ENCODE measurements around the gene MAP2K3.

MAP2K3 gene

DNA sequence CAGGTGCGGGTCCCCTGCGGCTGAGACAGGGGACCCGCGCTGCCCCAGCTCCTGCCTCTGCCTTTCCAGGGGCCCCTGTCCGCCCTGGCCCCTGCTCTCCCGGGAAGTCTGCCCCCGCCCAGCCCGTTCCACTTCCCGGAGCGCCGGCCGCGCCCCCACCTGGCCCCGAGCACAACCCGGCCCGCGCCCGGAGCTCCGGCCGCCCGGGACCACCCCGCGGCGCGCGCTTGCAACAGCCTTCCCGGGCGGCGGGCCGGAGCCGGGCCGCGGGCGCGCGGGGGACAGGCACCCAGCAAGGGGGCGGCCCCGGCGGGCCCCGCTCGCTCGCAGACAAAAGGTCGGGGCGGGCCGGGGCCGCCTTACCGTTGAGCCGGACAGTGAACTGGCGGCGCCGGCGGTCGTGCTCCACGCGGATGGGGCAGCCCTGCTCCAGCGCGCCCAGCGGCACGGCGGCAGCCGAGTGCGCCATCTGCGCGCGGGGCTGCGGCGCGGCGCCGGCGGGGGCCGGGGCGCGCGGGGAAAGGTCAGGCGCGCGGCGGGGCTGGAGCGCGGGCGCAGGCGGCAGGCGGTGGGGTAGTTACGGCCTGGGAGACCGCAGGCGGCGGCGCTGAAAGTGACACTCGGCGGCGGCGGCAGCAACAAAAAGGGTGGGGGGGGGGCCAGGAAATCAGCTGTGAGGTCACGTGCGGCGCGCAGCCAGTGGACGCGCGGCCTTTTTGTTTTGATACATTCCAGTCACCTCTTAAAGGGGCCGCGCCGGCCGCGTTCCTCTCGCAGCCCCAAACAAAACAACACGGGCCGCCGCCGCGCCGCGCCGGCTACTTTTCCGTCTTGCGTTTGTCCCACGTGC, 31.5 kb upstream of the MAP2K3 start, which contains the start of gene NATD1:
Gene NATD1 (minus strand): TSS at position 615 of the 850 bp plus-strand sequence. CDS start 146 bp downstream, at position 469.
- DNase-seq (ENCODE audit: low read depth in 2 of 2), result peak; percentile 36 to 39

DNA sequence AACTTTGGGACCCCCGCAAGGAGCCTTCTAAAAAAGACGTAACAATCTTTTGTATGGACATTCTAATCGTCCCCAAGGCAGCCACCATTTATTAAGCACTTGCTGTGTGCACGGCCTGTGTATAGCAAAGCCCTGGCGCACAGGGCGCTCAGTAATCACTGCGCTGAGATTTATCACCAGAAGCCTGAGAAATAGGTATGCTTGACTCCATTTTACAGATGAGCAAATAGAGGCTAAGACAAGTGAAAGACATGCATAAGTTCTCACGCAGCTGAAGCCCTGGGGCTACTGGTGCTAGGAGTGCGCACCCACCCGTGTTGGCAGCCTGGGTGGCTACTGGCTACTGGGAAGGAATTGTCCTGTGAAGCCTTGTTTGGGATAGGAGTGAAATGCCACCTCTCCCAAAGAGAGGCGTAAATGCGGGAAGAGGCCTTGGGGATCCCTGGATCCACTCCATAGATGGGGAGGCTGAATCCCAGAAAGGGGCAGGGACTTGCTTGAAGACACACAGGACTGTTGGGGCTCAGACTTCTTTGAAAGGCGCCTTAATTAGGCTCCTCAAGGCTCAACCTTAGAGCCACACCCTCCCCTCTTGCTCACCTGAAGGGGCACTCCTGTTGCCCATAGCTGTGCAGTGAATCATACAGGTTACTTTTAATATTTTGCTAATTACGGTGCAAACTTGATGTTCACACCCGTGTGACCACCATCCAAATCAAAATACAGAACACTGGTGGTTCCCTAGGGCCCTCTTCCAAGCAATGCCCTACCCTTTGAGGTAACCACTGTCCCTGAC, 30.7 kb upstream of the MAP2K3 start:
- DNase-seq (ENCODE audit: low read depth in 2 of 2), result no peak

DNA sequence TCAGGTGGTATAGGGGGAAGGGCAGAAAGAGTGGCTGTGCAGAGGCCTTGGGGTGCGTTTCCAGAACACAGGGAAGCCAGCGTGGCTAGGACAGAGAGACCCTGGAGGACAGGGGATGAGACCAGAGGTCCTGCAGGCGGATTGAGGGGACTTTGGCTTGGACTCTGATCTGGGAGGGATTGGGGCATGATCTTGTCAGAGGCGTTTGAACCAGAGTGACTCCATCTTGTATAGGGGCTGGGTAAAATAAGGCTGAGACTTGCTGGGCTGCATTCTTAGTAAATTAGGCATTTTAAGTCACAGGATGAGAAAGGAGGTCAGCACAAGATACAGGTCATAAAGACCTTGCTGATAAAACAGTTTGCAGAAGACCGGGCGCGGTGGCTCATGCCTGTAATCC, 25.9 kb upstream of the MAP2K3 start:
- DNase-seq (ENCODE audit: low read depth in 2 of 2), result no peak

DNA sequence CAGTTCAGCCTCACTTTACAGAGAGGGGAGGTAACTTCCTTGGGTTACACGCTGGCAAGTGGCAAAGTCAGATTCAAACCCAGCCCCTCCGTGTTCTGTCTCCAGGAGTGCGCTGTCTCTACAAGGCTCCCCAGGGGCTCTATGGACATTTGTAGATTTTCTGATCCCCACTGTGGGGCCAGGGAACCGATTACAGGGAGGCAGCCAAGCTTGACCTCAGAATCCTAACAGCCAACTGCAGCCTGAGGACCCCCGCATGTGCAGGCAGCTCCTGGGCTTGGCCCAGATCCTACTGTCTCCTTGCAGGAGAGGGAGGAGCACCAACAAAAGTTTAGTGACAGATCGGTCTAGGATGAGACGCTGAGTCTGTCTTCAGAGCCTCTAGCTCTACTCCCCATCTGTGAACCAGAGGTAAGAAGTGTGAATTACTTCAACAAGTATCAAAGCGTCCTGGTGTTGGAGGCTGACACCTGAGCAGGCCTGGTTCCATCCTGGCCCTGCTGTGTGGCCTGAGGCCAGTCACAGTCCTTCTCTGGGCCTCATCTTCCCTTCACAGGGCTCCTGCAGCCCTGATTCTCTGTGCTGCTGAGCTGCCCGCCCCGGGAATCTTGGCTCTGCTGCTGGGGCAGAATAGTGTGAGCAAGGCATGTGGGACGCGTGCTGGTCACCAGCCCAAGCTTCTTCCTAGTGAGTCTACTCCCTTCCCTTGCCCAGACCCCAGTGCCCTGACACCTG, 22.1 kb upstream of the MAP2K3 start:
- DNase-seq (ENCODE audit: low read depth in 2 of 2), result no peak

DNA sequence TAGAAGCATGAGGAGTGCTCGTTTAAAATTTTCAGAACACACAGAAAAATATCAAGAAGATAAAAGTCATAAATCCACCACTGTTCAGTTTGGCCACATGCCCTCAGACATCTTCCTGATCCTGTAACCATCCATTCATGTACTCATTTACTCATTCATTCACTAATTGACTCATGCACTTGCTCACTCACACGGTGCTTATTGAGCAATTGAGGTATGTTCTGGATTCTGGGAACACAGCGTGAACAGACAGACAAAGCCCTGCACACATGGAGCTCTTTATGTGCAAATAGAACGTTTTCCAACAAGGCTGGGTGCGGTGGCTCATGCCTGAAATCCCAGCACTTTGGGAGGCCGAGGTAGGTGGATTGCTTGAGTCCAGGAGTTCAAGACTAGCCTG, 21.1 kb upstream of the MAP2K3 start:
- DNase-seq (ENCODE audit: low read depth in 2 of 2), result no peak

GRCh38 chr17:21268596-21269188, 15.8 kb upstream of the MAP2K3 start:
- no peak for DNase-seq (ENCODE audit: low read depth in 2 of 2)

DNA sequence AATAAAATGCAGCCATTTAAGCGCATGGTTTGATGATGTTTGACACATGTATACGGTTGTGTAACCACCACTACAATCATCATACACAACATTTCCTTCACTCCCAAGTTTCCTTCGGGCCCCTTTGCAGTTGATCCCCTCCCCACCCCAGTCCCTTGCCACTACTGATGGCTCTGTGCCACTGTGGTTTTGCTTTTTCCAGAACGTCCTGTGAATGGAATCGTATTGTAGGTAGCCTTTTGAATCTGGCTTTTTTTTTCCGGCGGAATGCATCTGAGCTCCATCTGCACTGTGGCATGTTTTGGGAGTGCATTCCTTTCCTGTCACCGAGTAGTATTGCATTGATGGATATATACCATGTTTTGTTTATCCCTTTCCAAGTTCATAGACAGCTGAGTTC, 15.1 kb upstream of the MAP2K3 start:
- DNase-seq (ENCODE audit: low read depth in 2 of 2), result no peak

DNA sequence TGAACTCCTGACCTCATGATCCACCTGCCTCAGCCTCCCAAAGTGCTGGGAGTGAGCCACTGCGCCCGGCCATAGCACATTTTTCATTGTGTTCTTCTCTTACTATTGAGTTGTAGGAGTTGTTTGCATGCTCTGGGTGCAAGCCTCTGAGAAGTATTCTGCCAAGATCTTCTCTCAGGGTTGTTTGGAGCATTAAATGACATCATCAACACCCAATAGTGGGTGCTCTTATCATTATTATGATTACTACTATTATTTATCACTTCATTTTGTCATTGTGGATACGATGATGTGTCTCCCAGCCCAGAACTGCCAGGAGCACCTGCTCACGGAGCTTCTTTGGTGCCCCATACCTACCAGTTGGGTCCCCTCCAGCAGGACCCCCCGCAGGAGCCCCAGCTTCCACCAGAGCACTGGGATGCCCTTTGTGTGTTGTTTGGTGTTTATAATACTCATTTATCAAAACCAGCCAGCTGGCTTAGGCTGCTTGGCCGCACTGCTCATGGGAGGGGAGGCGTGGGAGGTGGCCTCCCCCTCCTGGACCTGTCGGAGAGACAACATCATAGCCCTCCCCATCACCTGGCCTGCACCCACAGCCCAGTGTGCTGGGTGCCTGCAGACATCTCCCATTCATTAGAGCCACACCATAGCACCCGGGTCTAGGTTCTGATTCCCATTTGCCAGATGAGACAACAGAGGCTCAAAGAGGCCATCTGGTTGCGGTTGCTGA, 12.9 kb upstream of the MAP2K3 start:
- DNase-seq (ENCODE audit: low read depth in 2 of 2), result no peak

GRCh38 chr17:21272250-21272649, 12.3 kb upstream of the MAP2K3 start:
- DNase-seq (ENCODE audit: low read depth in 2 of 2), result no peak

- DNase-seq (ENCODE audit: low read depth in 2 of 2), result no peak
Measured at GRCh38 chr17:21272881-21273792, 11.4 kb upstream of the MAP2K3 start.

- no peak for DNase-seq (ENCODE audit: low read depth in 2 of 2)
Measured at GRCh38 chr17:21275047-21275578, 9.4 kb upstream of the MAP2K3 start.

- DNase-seq (ENCODE audit: low read depth in 2 of 2), result peak; percentile 79 to 98
Measured at GRCh38 chr17:21275579-21276263, 8.8 kb upstream of the MAP2K3 start.

- DNase-seq (ENCODE audit: low read depth in 2 of 2), result no peak
Measured at GRCh38 chr17:21276264-21276588, 8.3 kb upstream of the MAP2K3 start.

GRCh38 chr17:21277332-21277731, 7.2 kb upstream of the MAP2K3 start:
- DNase-seq (ENCODE audit: low read depth in 2 of 2), result no peak

- no peak for DNase-seq (ENCODE audit: low read depth in 2 of 2)
Measured at GRCh38 chr17:21278450-21279197, 5.9 kb upstream of the MAP2K3 start.

GRCh38 chr17:21279198-21279535, 5.3 kb upstream of the MAP2K3 start:
- no peak for DNase-seq (ENCODE audit: low read depth in 2 of 2)

GRCh38 chr17:21279582-21279981, 4.9 kb upstream of the MAP2K3 start:
- DNase-seq (ENCODE audit: low read depth in 2 of 2), result no peak

- DNase-seq (ENCODE audit: low read depth in 2 of 2), result peak; percentile 79 to 84
Measured at GRCh38 chr17:21280081-21280518, 4.4 kb upstream of the MAP2K3 start.

DNA sequence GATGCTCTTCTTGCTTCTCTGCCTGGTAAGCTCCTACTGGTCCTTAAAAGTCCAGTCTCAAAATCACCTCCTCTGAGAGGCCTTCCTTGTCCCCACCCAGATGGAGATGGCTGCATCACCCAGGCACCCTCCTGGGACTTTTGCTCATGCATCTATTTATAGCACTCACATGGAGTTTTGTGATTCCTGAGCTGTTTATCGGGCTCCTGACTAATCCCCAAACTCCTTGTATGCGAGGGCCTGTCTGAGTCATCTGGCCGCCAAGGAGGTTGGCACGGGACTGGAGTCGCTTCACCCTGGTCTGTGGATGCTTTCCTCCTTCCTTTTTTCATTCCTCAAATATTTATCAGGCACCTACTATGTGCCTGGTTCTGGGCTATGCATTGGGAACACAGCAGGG, 2.3 kb upstream of the MAP2K3 start:
- DNase-seq (ENCODE audit: low read depth in 2 of 2), result no peak
